Lower leg skin (tissue), 4 donors: ENCODE results near the gene IPO5. TPM values are rescaled to one million over a fixed set of nuclear protein-coding genes. Genes with fewer than 3 reads are reported as not detected.

Source experiments
- DNase-seq, 2 donors: peaks; one replicate each; pipeline ENCODE4 v3.0.0-alpha.2; 2019; ENCODE audit warnings: low spot score in 2 of 2
- H3K4me3 ChIP-seq: fragments of 200-600 bp; sonication (generic); 2 replicates; pipeline ENCODE4 v1.5.1; 2017; ENCODE audit warnings: mild to moderate bottlenecking, low read depth; ENCODE audit not compliant: poor library complexity, severe bottlenecking
- POLR2A ChIP-seq, 2 donors: fragments of 450-650 bp; IDR thresholded peaks; one replicate each; pipeline ENCODE4 v1.6.1; 2016 to 2017; ENCODE audit warnings: antibody characterized with exemption in 2 of 2, mild to moderate bottlenecking in 1 of 2, moderate library complexity in 1 of 2
- WGBS, 2 donors: methylation state at CpG; one replicate each; pipeline ENCODE4 v1.1.5; 2018; 5-methylcytosine and 5-hydroxymethylcytosine counted together
- intact Hi-C: fragments of 100-400 bp; cut with DNase I; formaldehyde crosslinking; loops from one replicate; pipeline ENCODE4 v1.15.0; 2023; ENCODE audit warnings: low total_unique reads
- total RNA-seq, 4 donors: library from RNA; depleted of rRNA; stranded (reverse); fragments of >200 nt; gene quantifications; one replicate each; pipeline ENCODE4 v1.1.0, GENCODE V29; 2016
- TF ChIP-seq, protein P1 (sequence below), 3 donors: fragments of 450-650 bp; IDR thresholded peaks; one replicate each; pipeline ENCODE4 v1.5.1; 2016; ENCODE audit warnings: antibody characterized with exemption in 3 of 3, mild to moderate bottlenecking in 3 of 3, moderate library complexity in 2 of 3

Gene IPO5
- total RNA-seq, 4 donors from 2014 or later, result 52.5 to 89.5 (median 75.0) TPM

DNA sequence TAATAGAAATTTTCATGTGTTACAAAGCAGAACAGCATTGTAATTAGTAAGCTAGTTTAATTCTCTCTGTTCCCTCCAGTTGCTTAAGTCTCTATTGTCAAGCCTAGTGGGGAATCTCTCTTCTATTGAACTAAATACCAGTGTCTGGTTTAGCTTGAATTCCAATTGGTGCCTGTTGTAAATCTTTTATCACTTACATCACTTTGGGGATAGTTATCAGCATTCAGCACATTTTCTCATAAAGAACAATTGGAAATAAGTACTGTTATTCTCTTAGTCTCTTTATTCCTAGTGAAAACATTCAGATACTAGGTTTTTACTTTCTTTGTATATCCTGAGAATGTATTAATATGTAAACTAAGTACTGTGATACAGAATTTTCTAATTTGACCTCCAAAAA, 25.2 kb downstream of the IPO5 start:
- intact Hi-C loops, result no loop called here
- DNase-seq, result no peak
- TF ChIP-seq POLR2A (IDR thresholded peaks at IDR 0.05), result no peak
- TF ChIP-seq, protein P1, sequence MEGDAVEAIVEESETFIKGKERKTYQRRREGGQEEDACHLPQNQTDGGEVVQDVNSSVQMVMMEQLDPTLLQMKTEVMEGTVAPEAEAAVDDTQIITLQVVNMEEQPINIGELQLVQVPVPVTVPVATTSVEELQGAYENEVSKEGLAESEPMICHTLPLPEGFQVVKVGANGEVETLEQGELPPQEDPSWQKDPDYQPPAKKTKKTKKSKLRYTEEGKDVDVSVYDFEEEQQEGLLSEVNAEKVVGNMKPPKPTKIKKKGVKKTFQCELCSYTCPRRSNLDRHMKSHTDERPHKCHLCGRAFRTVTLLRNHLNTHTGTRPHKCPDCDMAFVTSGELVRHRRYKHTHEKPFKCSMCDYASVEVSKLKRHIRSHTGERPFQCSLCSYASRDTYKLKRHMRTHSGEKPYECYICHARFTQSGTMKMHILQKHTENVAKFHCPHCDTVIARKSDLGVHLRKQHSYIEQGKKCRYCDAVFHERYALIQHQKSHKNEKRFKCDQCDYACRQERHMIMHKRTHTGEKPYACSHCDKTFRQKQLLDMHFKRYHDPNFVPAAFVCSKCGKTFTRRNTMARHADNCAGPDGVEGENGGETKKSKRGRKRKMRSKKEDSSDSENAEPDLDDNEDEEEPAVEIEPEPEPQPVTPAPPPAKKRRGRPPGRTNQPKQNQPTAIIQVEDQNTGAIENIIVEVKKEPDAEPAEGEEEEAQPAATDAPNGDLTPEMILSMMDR (IDR thresholded peaks at IDR 0.05), result no peak

DNA sequence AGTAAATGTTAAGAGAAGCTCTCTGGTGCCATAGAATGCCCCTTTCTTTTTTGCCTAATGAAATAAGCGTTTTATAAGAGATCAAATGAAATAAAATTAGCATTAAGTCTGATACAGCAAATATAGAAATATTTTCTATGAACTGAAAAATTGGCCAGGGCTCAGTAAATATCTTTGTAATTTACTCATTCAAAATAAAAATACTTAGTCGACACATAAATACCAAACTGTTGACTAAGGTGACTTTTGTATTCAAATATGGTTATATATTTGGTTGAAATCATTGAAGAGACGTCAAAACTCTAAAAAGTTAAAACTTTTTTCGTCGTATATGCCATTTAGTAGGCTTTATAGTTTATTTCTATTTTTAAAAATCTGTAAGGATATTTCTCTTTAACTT, 25.6 kb downstream of the IPO5 start:
- no peak for DNase-seq
- no peak overlapping the region for H3K4me3 ChIP-seq
- intact Hi-C loops, result no loop called here
- TF ChIP-seq, protein P1 (IDR thresholded peaks at IDR 0.05), result no peak
- TF ChIP-seq POLR2A (IDR thresholded peaks at IDR 0.05), result no peak
- WGBS, 2 donors, result 60 to 64% methylated on average over 5 of the region's 5 CpGs

More for the DNA sequence above, 25.2 kb downstream of the IPO5 start:
- H3K4me3 ChIP-seq, result no peak overlapping the region

- intact Hi-C loops, result no loop called here
- DNase-seq, result no peak
Observed at GRCh38 chr13:97979556-97979955, 26.1 kb downstream of the IPO5 start.

DNA sequence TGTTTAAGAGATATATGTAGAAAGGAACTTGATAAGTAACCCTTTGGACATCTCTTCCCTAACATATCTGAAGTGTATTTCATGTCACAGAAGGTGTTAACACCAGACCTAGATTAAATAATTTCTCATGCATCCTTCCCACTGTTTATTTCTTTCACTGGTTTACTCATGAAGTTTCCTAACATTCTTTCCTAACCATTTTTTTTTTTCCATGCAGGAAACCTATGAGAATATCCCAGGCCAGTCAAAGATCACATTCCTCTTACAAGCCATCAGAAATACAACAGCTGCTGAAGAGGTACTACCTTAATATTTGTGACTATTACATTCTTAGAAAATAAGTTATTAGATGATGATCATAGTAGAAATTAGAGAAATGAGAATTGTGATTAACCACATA, 28.8 kb downstream of the IPO5 start:
- DNase-seq, result no peak
- TF ChIP-seq, protein P1 (IDR thresholded peaks at IDR 0.05), result no peak
- no peak for TF ChIP-seq POLR2A (IDR thresholded peaks at IDR 0.05)
- intact Hi-C loops, result no loop called here
- H3K4me3 ChIP-seq, result no peak overlapping the region

More at GRCh38 chr13:97979556-97979955, 26.1 kb downstream of the IPO5 start:
- TF ChIP-seq, protein P1 (IDR thresholded peaks at IDR 0.05), result no peak
- TF ChIP-seq POLR2A (IDR thresholded peaks at IDR 0.05), result no peak
- no peak overlapping the region for H3K4me3 ChIP-seq

GRCh38 chr13:97986835-97987234, 33.4 kb downstream of the IPO5 start:
- TF ChIP-seq, protein P1 (IDR thresholded peaks at IDR 0.05), result no peak
- no peak for TF ChIP-seq POLR2A (IDR thresholded peaks at IDR 0.05)
- 84 to 98% methylated on average over 3 of the region's 3 CpGs for WGBS, 2 donors
- no peak for DNase-seq
- intact Hi-C loops, result no loop called here
- no peak overlapping the region for H3K4me3 ChIP-seq

DNA sequence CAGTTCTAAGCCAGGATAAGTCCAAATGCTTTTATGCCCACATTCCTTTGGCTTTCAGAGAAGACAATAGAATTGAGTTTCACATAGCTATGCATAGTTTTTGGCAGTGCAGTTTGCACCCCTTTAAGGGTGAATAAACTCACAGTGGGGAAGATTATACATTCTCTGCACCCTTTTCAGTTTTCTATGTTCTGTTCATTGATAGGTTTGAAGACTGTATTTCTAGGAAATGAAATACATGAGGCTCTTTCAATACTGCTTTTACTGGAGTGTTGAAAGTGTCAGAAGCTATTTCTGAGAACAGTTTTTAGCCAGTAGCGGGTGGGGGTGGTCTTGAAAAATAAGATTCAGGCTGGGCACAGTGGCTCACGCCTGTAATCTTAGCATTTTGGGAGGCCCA, 46.2 kb downstream of the IPO5 start:
- no peak overlapping the region for H3K4me3 ChIP-seq
- intact Hi-C loops, result no loop called here
- no peak for DNase-seq
- WGBS, 2 donors, result 96 to 98% methylated on average over 2 of the region's 2 CpGs
- TF ChIP-seq, protein P1 (IDR thresholded peaks at IDR 0.05), result no peak
- TF ChIP-seq POLR2A (IDR thresholded peaks at IDR 0.05), result no peak
